GM12864 (cell line): ENCODE data around the gene TFG.

Source experiments
- DNase-seq: peaks from one replicate; pipeline ENCODE4 v3.0.0-alpha.2; 2011; ENCODE audit warnings: low read depth
- H3K4me3 ChIP-seq: 2 replicates; pipeline ENCODE4 v1.5.1; 2011; ENCODE audit warnings: mild to moderate bottlenecking, low read depth, low read length, control low read depth
- CTCF ChIP-seq: IDR thresholded peaks from 2 replicates; pipeline ENCODE4 v1.5.1; 2011; ENCODE audit warnings: low read depth, mild to moderate bottlenecking, moderate library complexity, low read length, control low read depth, inconsistent platforms; ENCODE audit errors: missing control alignments

The TFG gene

GRCh38 chr3:100783619-100784018 lies 74.3 kb downstream of the TFG start:
- no peak for TF ChIP-seq CTCF
- H3K4me3 ChIP-seq, result no peak overlapping the region
- DNase-seq, result no peak

- DNase-seq, result no peak
- no peak for TF ChIP-seq CTCF
- H3K4me3 ChIP-seq, result no peak overlapping the region
These were observed 80.3 kb downstream of the TFG start for GRCh38 chr3:100789579-100789978.

GRCh38 chr3:100796556-100796955 lies 87.3 kb downstream of the TFG start:
- H3K4me3 ChIP-seq, result no peak overlapping the region
- TF ChIP-seq CTCF, result peak; percentile 7
- DNase-seq, result no peak

GRCh38 chr3:100798012-100798411 lies 88.7 kb downstream of the TFG start:
- H3K4me3 ChIP-seq, result no peak overlapping the region
- TF ChIP-seq CTCF, result no peak
- no peak for DNase-seq
